ENCODE results near the gene GABRB1.

The GABRB1 gene

GRCh38 chr4:47017081-47017480 is 14.3 kb upstream of the GABRB1 start:
- Mint-ChIP-seq H3K27me3 (peaks cover 6% of the 10 kb centered on the region), H3K27ac (no peak overlapping the region), H3K4me1 (no peaks in the 10 kb centered on the region), H3K36me3 (no peaks in the 10 kb centered on the region), H3K4me3 (no peak overlapping the region), H3K9me3 (peaks cover 5% of the 10 kb centered on the region)
- no peak for DNase-seq (ENCODE audit: low spot score in 2 of 2)
- ATAC-seq (ENCODE audit: low read depth), result no peak

DNA sequence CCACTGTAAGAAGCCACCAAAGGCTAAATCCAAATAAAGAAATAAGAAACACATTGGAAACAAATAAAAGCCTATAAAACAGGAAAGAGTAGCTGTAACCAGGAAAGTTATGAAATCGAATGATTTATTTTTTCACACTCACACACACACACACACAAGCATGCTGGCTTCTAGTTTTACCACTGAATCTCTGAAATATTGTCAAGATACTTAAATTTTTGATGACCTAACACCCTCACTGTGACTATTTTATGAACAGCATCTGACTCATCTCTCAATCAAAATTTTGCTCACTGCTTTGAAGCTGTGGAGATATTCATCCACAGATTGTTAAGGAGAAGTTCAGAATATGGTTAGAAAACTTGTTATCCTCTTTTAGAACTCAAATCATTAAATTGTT is 13.9 kb upstream of the GABRB1 start:
- Mint-ChIP-seq H3K9me3 (peaks cover 5% of the 10 kb centered on the region), H3K27ac (no peak overlapping the region), H3K36me3 (no peaks in the 10 kb centered on the region), H3K27me3 (peaks cover 6% of the 10 kb centered on the region), H3K4me1 (no peaks in the 10 kb centered on the region), H3K4me3 (no peak overlapping the region)
- no peak for ATAC-seq (ENCODE audit: low read depth)
- no peak for DNase-seq (ENCODE audit: low spot score in 2 of 2)

GRCh38 chr4:47031751-47032404 is 511 bp downstream of the GABRB1 start:
- no peak overlapping the region for H3K27ac Mint-ChIP-seq
- no peaks in the 10 kb centered on the region for H3K36me3 Mint-ChIP-seq
- no peaks in the 10 kb centered on the region for H3K9me3 Mint-ChIP-seq
- H3K27me3 Mint-ChIP-seq, result peaks cover 7% of the 10 kb centered on the region
- H3K4me1 Mint-ChIP-seq, result peaks cover 8% of the 10 kb centered on the region
- DNase-seq (ENCODE audit: low spot score in 2 of 2) (no peak), ATAC-seq (ENCODE audit: low read depth) (peak; percentile 17)
- H3K4me3 Mint-ChIP-seq, result peak overlapping the region; percentile 6

GRCh38 chr4:47032405-47033106 is 1.2 kb downstream of the GABRB1 start:
- Mint-ChIP-seq H3K27ac (no peak overlapping the region), H3K4me3 (peak overlapping the region; percentile 39), H3K4me1 (peaks cover 8% of the 10 kb centered on the region), H3K27me3 (peaks cover 7% of the 10 kb centered on the region), H3K9me3 (no peaks in the 10 kb centered on the region), H3K36me3 (no peaks in the 10 kb centered on the region)
- DNase-seq (ENCODE audit: low spot score in 2 of 2) (no peak), ATAC-seq (ENCODE audit: low read depth) (peak; percentile 35)

DNA sequence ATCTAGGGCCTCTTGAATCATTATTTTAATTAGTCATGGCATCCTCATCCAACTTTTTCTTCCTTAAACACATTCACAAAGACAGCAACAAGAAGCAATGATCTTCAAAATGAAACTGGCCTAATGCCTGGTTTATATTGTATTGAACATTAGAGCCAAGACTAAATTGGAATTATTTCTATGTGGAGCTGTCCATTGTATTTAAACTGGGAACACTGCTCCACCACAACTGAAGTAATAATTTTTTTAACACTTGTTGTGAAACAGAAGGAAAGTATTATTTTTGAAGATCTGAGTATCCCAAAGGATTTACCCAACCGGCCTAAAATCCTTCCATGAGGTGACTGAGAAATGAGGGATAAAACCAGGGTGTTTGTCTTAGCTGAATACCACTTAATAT is 6.9 kb downstream of the GABRB1 start:
- Mint-ChIP-seq H3K4me3 (no peak overlapping the region), H3K27me3 (peaks cover 3% of the 10 kb centered on the region), H3K9me3 (no peaks in the 10 kb centered on the region), H3K36me3 (no peaks in the 10 kb centered on the region), H3K27ac (no peak overlapping the region), H3K4me1 (no peaks in the 10 kb centered on the region)
- no peak for ATAC-seq (ENCODE audit: low read depth)
- DNase-seq (ENCODE audit: low spot score in 2 of 2), result no peak

DNA sequence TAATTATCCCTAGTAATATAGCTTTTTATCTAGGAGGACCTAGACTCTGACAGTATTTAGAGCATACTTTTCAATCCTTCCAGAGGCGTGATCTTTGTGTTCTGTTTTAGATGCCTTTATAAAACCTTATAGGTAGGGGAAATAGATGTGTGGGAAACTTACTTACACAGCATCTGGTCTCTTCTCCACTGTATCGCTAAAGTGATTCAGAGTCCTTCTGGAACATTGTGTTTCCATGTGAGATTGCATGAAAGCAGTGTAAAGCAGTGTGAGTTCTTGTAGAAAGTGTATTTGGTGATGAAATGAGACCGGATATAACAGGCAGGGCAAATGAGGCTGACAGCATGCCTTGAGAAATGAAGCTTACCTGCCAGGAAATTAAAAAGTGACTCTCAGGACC is 9.5 kb downstream of the GABRB1 start:
- no peak for DNase-seq (ENCODE audit: low spot score in 2 of 2)
- no peak for ATAC-seq (ENCODE audit: low read depth)
- H3K4me1 Mint-ChIP-seq, result no peaks in the 10 kb centered on the region
- no peaks in the 10 kb centered on the region for H3K9me3 Mint-ChIP-seq
- H3K27me3 Mint-ChIP-seq, result peaks cover 1% of the 10 kb centered on the region
- H3K36me3 Mint-ChIP-seq, result no peaks in the 10 kb centered on the region
- H3K4me3 Mint-ChIP-seq, result no peak overlapping the region
- H3K27ac Mint-ChIP-seq, result no peak overlapping the region

GRCh38 chr4:47043821-47044220 is 12.5 kb downstream of the GABRB1 start:
- no peaks in the 10 kb centered on the region for H3K36me3 Mint-ChIP-seq
- no peak for DNase-seq (ENCODE audit: low spot score in 2 of 2)
- H3K27me3 Mint-ChIP-seq, result no peaks in the 10 kb centered on the region
- no peaks in the 10 kb centered on the region for H3K4me1 Mint-ChIP-seq
- ATAC-seq (ENCODE audit: low read depth), result no peak
- no peak overlapping the region for H3K27ac Mint-ChIP-seq
- H3K9me3 Mint-ChIP-seq, result no peaks in the 10 kb centered on the region
- no peak overlapping the region for H3K4me3 Mint-ChIP-seq

DNA sequence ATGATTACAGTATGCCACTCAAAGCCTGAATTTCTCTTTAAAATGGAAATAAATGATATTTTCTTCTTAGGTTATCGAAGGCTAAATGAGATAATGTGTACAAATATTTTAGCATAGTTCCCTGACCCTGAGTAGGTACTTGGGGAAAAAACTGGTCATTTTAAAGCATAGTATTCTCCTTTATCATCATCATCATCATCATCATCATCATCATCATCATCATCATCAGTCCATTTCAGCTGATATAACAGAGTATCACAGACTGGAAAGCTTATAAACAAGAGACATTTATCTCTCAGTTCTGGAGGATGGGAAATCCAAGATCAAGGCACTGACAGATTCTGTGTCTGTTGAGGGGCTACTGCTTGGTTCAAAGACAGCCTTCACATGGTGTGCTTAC is 13.9 kb downstream of the GABRB1 start:
- H3K27ac Mint-ChIP-seq, result no peak overlapping the region
- DNase-seq (ENCODE audit: low spot score in 2 of 2) (no peak), ATAC-seq (ENCODE audit: low read depth) (no peak)
- no peaks in the 10 kb centered on the region for H3K4me1 Mint-ChIP-seq
- no peaks in the 10 kb centered on the region for H3K36me3 Mint-ChIP-seq
- no peaks in the 10 kb centered on the region for H3K27me3 Mint-ChIP-seq
- H3K4me3 Mint-ChIP-seq, result no peak overlapping the region
- H3K9me3 Mint-ChIP-seq, result no peaks in the 10 kb centered on the region

GRCh38 chr4:47049347-47049746 is 18.0 kb downstream of the GABRB1 start:
- no peaks in the 10 kb centered on the region for H3K27me3 Mint-ChIP-seq
- DNase-seq (ENCODE audit: low spot score in 2 of 2), result no peak
- ATAC-seq (ENCODE audit: low read depth), result no peak
- H3K4me1 Mint-ChIP-seq, result no peaks in the 10 kb centered on the region
- no peak overlapping the region for H3K27ac Mint-ChIP-seq
- no peaks in the 10 kb centered on the region for H3K36me3 Mint-ChIP-seq
- H3K4me3 Mint-ChIP-seq, result no peak overlapping the region
- peaks cover 4% of the 10 kb centered on the region for H3K9me3 Mint-ChIP-seq

GRCh38 chr4:47050761-47051725 is 19.7 kb downstream of the GABRB1 start:
- Mint-ChIP-seq H3K4me3 (no peak overlapping the region), H3K27ac (no peak overlapping the region), H3K9me3 (peaks cover 4% of the 10 kb centered on the region), H3K36me3 (no peaks in the 10 kb centered on the region), H3K27me3 (no peaks in the 10 kb centered on the region), H3K4me1 (no peaks in the 10 kb centered on the region)
- no peak for DNase-seq (ENCODE audit: low spot score in 2 of 2)
- no peak for ATAC-seq (ENCODE audit: low read depth)

DNA sequence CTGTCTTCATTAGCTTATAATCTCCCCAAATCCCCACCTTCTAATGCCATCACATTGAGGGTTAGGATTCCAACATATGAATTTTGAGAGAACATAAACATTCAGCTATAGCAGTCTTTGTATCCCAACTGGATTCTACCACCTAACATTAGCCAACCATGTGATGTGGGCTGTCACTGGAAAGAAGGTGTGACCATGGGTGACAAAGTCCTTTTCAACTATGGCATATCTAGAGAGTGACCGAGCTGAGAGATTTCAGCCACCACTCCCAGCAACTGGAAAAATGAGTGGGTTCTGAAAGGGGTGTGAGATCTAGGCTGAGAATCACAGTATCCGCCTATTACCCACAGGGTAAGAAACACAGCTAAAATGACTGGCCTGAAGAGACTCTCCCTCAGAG is 22.1 kb downstream of the GABRB1 start:
- ATAC-seq (ENCODE audit: low read depth) (no peak), DNase-seq (ENCODE audit: low spot score in 2 of 2) (no peak)
- Mint-ChIP-seq H3K4me1 (no peaks in the 10 kb centered on the region), H3K36me3 (no peaks in the 10 kb centered on the region), H3K27me3 (peaks cover 2% of the 10 kb centered on the region), H3K9me3 (peaks cover 6% of the 10 kb centered on the region), H3K4me3 (no peak overlapping the region), H3K27ac (no peak overlapping the region)

- Mint-ChIP-seq H3K4me3 (no peak overlapping the region), H3K4me1 (no peaks in the 10 kb centered on the region), H3K27ac (no peak overlapping the region), H3K36me3 (no peaks in the 10 kb centered on the region), H3K27me3 (peaks cover 2% of the 10 kb centered on the region), H3K9me3 (peaks cover 6% of the 10 kb centered on the region)
- no peak for DNase-seq (ENCODE audit: low spot score in 2 of 2)
- no peak for ATAC-seq (ENCODE audit: low read depth)
Measured at GRCh38 chr4:47054130-47054529, 22.8 kb downstream of the GABRB1 start.

DNA sequence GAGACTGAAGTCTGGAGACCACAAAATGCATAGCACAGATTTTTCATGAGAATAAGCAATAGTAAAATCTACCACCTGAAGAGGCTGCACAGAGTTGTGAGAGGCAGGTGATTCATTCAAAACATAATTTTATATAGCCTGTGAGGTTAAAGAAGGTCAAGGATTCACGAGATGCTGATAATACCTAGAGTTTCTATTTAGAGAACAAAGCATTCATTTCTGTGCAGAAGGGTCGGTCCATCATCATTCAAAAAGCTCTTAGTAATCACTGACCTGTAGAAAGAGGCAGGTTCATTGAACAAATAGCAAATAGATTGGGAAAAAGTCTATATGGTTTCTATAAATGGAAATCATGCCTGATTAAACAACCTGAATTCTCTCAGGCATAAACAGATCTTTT is 26.6 kb downstream of the GABRB1 start:
- H3K27ac Mint-ChIP-seq, result no peak overlapping the region
- DNase-seq (ENCODE audit: low spot score in 2 of 2) (no peak), ATAC-seq (ENCODE audit: low read depth) (no peak)
- no peaks in the 10 kb centered on the region for H3K36me3 Mint-ChIP-seq
- H3K27me3 Mint-ChIP-seq, result peaks cover 2% of the 10 kb centered on the region
- no peak overlapping the region for H3K4me3 Mint-ChIP-seq
- no peaks in the 10 kb centered on the region for H3K4me1 Mint-ChIP-seq
- H3K9me3 Mint-ChIP-seq, result peaks cover 2% of the 10 kb centered on the region

DNA sequence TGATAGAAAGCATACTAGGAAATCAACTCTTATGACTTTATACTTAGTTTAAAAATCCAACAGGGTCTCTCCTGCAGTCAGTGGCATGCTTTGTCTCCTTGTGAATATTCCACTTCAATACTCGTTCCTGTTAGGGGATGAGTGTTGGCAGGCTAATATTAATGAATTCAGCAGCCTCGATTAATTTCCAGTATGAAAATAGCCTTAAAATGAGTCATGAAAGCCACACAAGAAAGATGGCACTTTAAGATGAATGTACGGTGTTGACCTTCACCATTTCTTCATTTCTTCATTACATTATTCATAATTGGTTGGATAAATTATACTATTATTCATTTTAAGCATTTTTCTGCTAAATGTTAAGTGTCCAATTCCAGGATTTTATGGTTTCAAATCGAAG is 29.2 kb downstream of the GABRB1 start:
- Mint-ChIP-seq H3K27me3 (peaks cover 2% of the 10 kb centered on the region), H3K4me1 (no peaks in the 10 kb centered on the region), H3K36me3 (no peaks in the 10 kb centered on the region), H3K27ac (no peak overlapping the region), H3K9me3 (peaks cover 2% of the 10 kb centered on the region), H3K4me3 (no peak overlapping the region)
- no peak for DNase-seq (ENCODE audit: low spot score in 2 of 2)
- no peak for ATAC-seq (ENCODE audit: low read depth)
